K562 (cell line): Measurements from ENCODE around the gene PFDN2. TPM values are rescaled to one million over a fixed set of nuclear protein-coding genes. Genes with fewer than 3 reads are reported as not detected.
A peak's percentile ranks its signal among the peaks of the same experiment; 100 is the strongest.

ENCODE experiments used
- BCL6 ChIP-seq: fragments of 250-450 bp; sonication (Bioruptor Pico); IDR thresholded peaks from 2 replicates; pipeline ENCODE4 v1.4.0; 2020
- C11orf30 ChIP-seq: fragments of 450-650 bp; IDR thresholded peaks from 2 replicates; pipeline ENCODE4 v1.6.1; 2016; ENCODE audit warnings: low read depth, mild to moderate bottlenecking
- CBFB ChIP-seq: sonication (generic); formaldehyde crosslinking; IDR thresholded peaks from 2 replicates; pipeline ENCODE4 v1.4.0; 2020; ENCODE audit warnings: mild to moderate bottlenecking, missing genetic modification reagents
- CXXC5 ChIP-seq: fragments of 250-450 bp; sonication (Bioruptor Pico); IDR thresholded peaks from 2 replicates; pipeline ENCODE4 v1.8.0; 2022; ENCODE audit warnings: inconsistent platforms, mild to moderate bottlenecking, moderate library complexity
- DACH1 ChIP-seq: fragments of 450-650 bp; IDR thresholded peaks from 2 replicates; pipeline ENCODE4 v1.6.1; 2018; ENCODE audit not compliant: partially characterized antibody
- E2F3 ChIP-seq: fragments of 250-450 bp; sonication (Bioruptor Pico); IDR thresholded peaks from 2 replicates; pipeline ENCODE4 v1.4.0; 2020; ENCODE audit warnings: mild to moderate bottlenecking
- KLF6 ChIP-seq: fragments of 250-450 bp; sonication (Bioruptor Pico); IDR thresholded peaks from 2 replicates; pipeline ENCODE4 v1.4.0; 2020; ENCODE audit warnings: mild to moderate bottlenecking, moderate library complexity, borderline replicate concordance
- MAFF ChIP-seq: IDR thresholded peaks from 2 replicates; pipeline ENCODE4 v1.6.1; 2012; ENCODE audit warnings: low read length, improper control_type of control experiment
- MYC ChIP-seq, 2 experiments: fragments of 250-450 bp in 1 of 2; sonication (Bioruptor Pico) in 1 of 2; IDR thresholded peaks; 2 replicates each; pipeline versions ENCODE4 v1.5.1 to v1.6.1; 2012 to 2021; ENCODE audit warnings: low read depth in 2 of 2, borderline replicate concordance in 1 of 2, improper control_type of control experiment in 1 of 2, low read length in 1 of 2, mild to moderate bottlenecking in 1 of 2, moderate library complexity in 1 of 2
- NFIC ChIP-seq: fragments of 450-650 bp; IDR thresholded peaks from 2 replicates; pipeline ENCODE4 v1.6.1; 2017; ENCODE audit warnings: mild to moderate bottlenecking, inconsistent platforms
- NR1H2 ChIP-seq: sonication (generic); formaldehyde crosslinking; IDR thresholded peaks from 2 replicates; pipeline ENCODE4 v1.4.0; 2020; ENCODE audit warnings: mild to moderate bottlenecking, missing genetic modification reagents
- NR2C2 ChIP-seq, 2 experiments: fragments of 200-800 bp in 1 of 2; sonication (Bioruptor generic) in 1 of 2; sonication (generic) in 1 of 2; formaldehyde crosslinking in 1 of 2; IDR thresholded peaks; 2 replicates each; pipeline versions ENCODE4 v1.6.1 to v1.8.0; 2016 to 2022; ENCODE audit warnings: mild to moderate bottlenecking in 1 of 2, missing compliant biosample characterization in 1 of 2, missing genetic modification characterization in 1 of 2, missing genetic modification reagents in 1 of 2
- RAD21 ChIP-seq, 2 experiments: fragments of 250-450 bp in 1 of 2; fragments of 450-650 bp in 1 of 2; sonication (Bioruptor Pico) in 1 of 2; formaldehyde crosslinking in 1 of 2; IDR thresholded peaks in 1 of 2; conservative IDR thresholded peaks in 1 of 2; 2 replicates each; pipeline versions ENCODE4 v1.4.0 to v1.8.0; 2020 to 2022; ENCODE audit warnings: mild to moderate bottlenecking in 2 of 2, moderate library complexity in 1 of 2
- RB1 ChIP-seq: fragments of 450-650 bp; IDR thresholded peaks from 2 replicates; pipeline ENCODE4 v1.6.1; 2017; ENCODE audit warnings: low read depth, mild to moderate bottlenecking
- SRSF1 ChIP-seq: fragments of 200-400 bp; formaldehyde crosslinking; IDR thresholded peaks from 2 replicates; pipeline ENCODE4 v1.6.1; 2017; ENCODE audit warnings: mild to moderate bottlenecking, low read depth, low read length, moderate library complexity
- TCF7 ChIP-seq: sonication (generic); IDR thresholded peaks from 2 replicates; pipeline ENCODE4 v1.6.1; 2016; ENCODE audit warnings: antibody characterized with exemption, borderline replicate concordance
- ZNF79 ChIP-seq: fragments of 250-450 bp; sonication (Bioruptor Pico); IDR thresholded peaks from 2 replicates; pipeline ENCODE4 v1.4.0; 2020; ENCODE audit warnings: low read depth, mild to moderate bottlenecking, moderate library complexity
- polyA plus RNA-seq, 8 experiments: library from polyadenylated mRNA; depleted of rRNA in 4 of 8; stranded (reverse) in 5 of 8; unstranded in 3 of 8; fragments of >200 nt; fragmentation: Nextera tagmentation in 2 of 8; fragmentation: Illumina TruSeq in 1 of 8; extraction: Ambion mirVana in 2 of 8; extraction: Trizol in 1 of 8; gene quantifications; 2 replicates each; pipeline versions ENCODE4 v1.2.1 to v1.2.3, GENCODE V29; 2011 to 2014; ENCODE audit warnings: inconsistent platforms in 1 of 8, missing spikeins in 1 of 8
- total RNA-seq, 7 experiments: library from RNA; depleted of rRNA in 6 of 7; stranded (reverse); fragments of >200 nt in 6 of 7; fragmentation: Illumina TruSeq in 2 of 7; extraction: Trizol in 2 of 7; gene quantifications; 2 replicates each; pipeline versions ENCODE4 v1.2.1 to v1.2.3, GENCODE V29; 2011 to 2021; ENCODE audit warnings: low replicate concordance in 1 of 7
- TF ChIP-seq, protein P1 (sequence below): fragments of 250-450 bp; sonication (Bioruptor Pico); IDR thresholded peaks from 2 replicates; pipeline ENCODE4 v1.5.0; 2021; ENCODE audit warnings: mild to moderate bottlenecking, moderate library complexity
- TF ChIP-seq, protein P2 (sequence below): fragments of 250-450 bp; sonication (Bioruptor Pico); IDR thresholded peaks from 2 replicates; pipeline ENCODE4 v1.4.0; 2020
- TF ChIP-seq, protein P3 (sequence below): fragments of 250-450 bp; sonication (Bioruptor Pico); IDR thresholded peaks from 2 replicates; pipeline ENCODE4 v1.9.0; 2021; ENCODE audit warnings: mild to moderate bottlenecking, inconsistent platforms

The PFDN2 gene
- total and polyA plus RNA-seq, 9 of the 15 experiments (the other 6 are each of a cell fraction or from before 2014, with no cell fraction given): 50.2 to 361 (median 144) TPM

DNA sequence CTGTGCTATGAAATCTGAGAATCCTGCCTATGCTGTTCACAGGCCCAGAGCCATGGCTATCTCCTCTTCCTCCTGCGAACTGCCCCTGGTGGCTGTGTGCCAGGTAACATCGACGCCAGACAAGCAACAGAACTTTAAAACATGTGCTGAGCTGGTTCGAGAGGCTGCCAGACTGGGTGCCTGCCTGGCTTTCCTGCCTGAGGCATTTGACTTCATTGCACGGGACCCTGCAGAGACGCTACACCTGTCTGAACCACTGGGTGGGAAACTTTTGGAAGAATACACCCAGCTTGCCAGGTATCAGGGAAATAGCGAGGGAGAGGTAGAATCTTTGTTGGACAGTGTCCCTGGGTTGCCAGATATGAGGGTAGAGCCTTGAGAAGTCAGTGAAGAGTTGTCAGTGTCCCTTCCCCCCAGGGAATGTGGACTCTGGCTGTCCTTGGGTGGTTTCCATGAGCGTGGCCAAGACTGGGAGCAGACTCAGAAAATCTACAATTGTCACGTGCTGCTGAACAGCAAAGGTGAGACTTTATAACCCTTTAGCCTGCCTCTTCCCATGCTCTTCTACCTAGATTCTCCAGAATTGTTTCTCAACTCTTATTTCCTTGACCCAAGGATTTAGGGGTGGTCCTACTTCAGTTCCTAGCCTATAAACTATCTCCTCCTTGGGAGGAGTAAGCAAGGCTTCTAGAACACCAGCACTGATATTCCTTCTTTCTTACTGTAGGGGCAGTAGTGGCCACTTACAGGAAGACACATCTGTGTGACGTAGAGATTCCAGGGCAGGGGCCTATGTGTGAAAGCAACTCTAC, 1.5 kb upstream of the PFDN2 start (continued):
- TF ChIP-seq ZNF79 (CRISPR knock-in tag) (no peak), NFIC (peak; percentile 87), RAD21 (CRISPR knock-in tag; conservative IDR thresholded peaks at IDR 0.05 in 1 of 2, IDR thresholded peaks at IDR 0.05 in 1 of 2) (peak in 1 of 2 experiments; percentile 36; a peak in 2 of 4 replicates), KLF6 (CRISPR knock-in tag) (no peak), NR1H2 (CRISPR knock-in tag) (no peak), BCL6 (CRISPR knock-in tag) (no peak), E2F3 (CRISPR knock-in tag) (no peak), CXXC5 (CRISPR knock-in tag) (no peak), CBFB (CRISPR knock-in tag) (no peak), RB1 (no peak), MAFF (no peak), SRSF1 (no peak), TCF7 (no peak), C11orf30 (no peak), MYC (IDR thresholded peaks at IDR 0.05; ENCODE audit: low read depth, low read length) (0 out of 2 replicates have a peak, but pooled peaks have one; percentile 22), MYC (CRISPR knock-in tag; IDR thresholded peaks at IDR 0.05; ENCODE audit: borderline replicate concordance, low read depth) (peak; percentile 52; the same call in 1 of the 2 replicates), NR2C2 (CRISPR knock-in tag; IDR thresholded peaks at IDR 0.05) (0 out of 2 replicates have a peak, but pooled peaks have one; percentile 15), NR2C2 (tag; IDR thresholded peaks at IDR 0.05) (no peak), DACH1 (no peak)
- TF ChIP-seq, protein P1, sequence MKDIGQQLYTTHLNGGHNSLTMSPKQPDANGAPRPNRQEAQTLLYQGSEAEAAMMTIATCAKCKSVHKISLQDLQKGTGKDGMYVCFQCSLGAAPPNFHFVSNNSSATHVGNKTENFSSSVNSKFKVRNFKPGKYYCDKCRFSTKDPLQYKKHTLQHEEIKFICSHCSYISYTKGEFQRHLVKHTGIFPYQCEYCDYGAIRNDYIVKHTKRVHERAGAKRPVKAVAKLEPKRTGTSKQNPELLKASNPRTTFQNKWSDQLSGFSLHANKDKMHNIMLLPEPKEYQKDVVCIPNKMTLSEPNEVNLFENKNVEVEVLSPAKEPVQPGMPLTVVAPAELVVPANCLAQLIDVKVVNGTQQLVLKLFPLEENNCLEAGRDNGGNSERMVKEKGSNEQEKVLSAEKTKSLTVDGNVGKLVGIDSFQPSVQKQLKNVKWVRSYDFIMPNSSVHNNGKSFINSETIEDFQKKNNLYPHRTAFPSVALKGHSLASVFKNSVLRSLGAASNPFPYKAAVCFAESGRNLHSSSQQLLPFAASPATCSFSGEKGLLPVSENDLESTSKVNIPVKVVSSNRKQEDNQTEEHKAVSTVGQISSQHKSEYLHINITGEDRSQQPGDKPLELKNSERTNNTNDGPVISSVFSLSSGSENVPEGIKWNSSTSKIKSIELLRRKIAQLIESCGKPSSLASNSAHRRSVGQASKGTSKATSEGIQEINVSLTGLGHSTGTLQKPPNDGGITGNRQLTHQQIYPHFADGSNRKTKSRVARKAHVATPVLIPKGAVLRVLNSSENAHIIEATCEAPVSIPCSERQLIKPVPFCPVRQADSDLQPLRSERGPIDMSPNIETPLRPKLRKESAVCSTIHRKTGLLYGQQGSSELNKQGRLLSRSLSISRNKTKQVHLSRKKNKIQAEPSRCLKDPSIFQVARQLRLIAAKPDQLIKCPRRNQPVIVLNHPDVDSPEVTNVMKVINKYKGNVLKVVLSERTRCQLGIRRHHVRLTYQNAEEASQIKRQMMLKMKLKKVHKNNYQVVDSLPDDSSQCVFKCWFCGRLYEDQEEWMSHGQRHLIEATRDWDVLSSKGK: no peak
- TF ChIP-seq, protein P2, sequence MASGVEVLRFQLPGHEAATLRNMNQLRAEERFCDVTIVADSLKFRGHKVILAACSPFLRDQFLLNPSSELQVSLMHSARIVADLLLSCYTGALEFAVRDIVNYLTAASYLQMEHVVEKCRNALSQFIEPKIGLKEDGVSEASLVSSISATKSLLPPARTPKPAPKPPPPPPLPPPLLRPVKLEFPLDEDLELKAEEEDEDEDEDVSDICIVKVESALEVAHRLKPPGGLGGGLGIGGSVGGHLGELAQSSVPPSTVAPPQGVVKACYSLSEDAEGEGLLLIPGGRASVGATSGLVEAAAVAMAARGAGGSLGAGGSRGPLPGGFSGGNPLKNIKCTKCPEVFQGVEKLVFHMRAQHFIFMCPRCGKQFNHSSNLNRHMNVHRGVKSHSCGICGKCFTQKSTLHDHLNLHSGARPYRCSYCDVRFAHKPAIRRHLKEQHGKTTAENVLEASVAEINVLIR: no peak
- TF ChIP-seq, protein P3, sequence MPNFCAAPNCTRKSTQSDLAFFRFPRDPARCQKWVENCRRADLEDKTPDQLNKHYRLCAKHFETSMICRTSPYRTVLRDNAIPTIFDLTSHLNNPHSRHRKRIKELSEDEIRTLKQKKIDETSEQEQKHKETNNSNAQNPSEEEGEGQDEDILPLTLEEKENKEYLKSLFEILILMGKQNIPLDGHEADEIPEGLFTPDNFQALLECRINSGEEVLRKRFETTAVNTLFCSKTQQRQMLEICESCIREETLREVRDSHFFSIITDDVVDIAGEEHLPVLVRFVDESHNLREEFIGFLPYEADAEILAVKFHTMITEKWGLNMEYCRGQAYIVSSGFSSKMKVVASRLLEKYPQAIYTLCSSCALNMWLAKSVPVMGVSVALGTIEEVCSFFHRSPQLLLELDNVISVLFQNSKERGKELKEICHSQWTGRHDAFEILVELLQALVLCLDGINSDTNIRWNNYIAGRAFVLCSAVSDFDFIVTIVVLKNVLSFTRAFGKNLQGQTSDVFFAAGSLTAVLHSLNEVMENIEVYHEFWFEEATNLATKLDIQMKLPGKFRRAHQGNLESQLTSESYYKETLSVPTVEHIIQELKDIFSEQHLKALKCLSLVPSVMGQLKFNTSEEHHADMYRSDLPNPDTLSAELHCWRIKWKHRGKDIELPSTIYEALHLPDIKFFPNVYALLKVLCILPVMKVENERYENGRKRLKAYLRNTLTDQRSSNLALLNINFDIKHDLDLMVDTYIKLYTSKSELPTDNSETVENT (CRISPR knock-in tag): no peak
